ENCODE data around the gene RANBP1. TPM values are rescaled to one million over a fixed set of nuclear protein-coding genes. Genes with fewer than 3 reads are reported as not detected.

The RANBP1 gene
- total RNA-seq, 1 experiment from 2014 or later = 443 TPM

DNA sequence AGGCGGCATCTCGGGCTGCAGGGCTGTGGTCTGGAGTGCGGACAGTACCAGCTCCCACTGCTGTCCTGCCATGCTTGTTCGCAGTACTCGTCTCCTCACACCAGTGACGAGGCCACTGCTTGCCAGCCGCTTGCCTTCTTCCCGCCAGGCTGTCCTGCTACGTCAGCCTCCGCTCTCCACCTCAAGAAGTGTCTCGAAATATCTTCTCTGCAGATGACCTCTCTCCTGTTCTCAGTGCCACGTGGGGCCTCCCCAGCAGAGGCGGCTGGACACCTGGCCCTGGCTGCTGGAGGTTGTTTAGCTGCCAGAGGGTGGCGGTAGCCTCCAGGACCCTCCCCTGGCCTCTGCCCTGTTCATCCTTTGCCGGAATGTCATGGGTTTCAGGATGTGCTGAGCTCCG lies 38.0 kb downstream of the RANBP1 start:
- H3K4me1 Mint-ChIP-seq = peaks cover 6% of the 10 kb centered on the region
- DNase-seq (ENCODE audit: low spot score) (peak; percentile 42), ATAC-seq (peak; percentile 9; the same call in 1 of the 2 replicates)
- TF ChIP-seq, protein P1, sequence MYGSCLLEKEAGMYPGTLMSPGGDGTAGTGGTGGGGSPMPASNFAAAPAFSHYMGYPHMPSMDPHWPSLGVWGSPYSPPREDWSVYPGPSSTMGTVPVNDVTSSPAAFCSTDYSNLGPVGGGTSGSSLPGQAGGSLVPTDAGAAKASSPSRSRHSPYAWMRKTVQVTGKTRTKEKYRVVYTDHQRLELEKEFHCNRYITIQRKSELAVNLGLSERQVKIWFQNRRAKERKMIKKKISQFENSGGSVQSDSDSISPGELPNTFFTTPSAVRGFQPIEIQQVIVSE (CRISPR knock-in tag; IDR thresholded peaks at IDR 0.05; ENCODE audit: borderline replicate concordance) = no peak
- TF ChIP-seq, protein P2, sequence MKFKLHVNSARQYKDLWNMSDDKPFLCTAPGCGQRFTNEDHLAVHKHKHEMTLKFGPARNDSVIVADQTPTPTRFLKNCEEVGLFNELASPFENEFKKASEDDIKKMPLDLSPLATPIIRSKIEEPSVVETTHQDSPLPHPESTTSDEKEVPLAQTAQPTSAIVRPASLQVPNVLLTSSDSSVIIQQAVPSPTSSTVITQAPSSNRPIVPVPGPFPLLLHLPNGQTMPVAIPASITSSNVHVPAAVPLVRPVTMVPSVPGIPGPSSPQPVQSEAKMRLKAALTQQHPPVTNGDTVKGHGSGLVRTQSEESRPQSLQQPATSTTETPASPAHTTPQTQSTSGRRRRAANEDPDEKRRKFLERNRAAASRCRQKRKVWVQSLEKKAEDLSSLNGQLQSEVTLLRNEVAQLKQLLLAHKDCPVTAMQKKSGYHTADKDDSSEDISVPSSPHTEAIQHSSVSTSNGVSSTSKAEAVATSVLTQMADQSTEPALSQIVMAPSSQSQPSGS (CRISPR knock-in tag; IDR thresholded peaks at IDR 0.05; ENCODE audit: borderline replicate concordance, low read depth) = no peak
- TF ChIP-seq NFE2L1 (CRISPR knock-in tag; IDR thresholded peaks at IDR 0.05) (no peak), TEAD4 (CRISPR knock-in tag; IDR thresholded peaks at IDR 0.05) (no peak), TEAD1 (CRISPR knock-in tag; IDR thresholded peaks at IDR 0.05) (no peak), KAT7 (CRISPR knock-in tag; IDR thresholded peaks at IDR 0.05; ENCODE audit: borderline replicate concordance) (no peak), PRRX2 (CRISPR knock-in tag; IDR thresholded peaks at IDR 0.05) (no peak), FOXP1 (CRISPR knock-in tag; IDR thresholded peaks at IDR 0.05; ENCODE audit: borderline replicate concordance) (no peak), ZNF138 (CRISPR knock-in tag; conservative IDR thresholded peaks at IDR 0.05) (no peak), ZNF423 (CRISPR knock-in tag; IDR thresholded peaks at IDR 0.05) (no peak)
- TF ChIP-seq, protein P3, sequence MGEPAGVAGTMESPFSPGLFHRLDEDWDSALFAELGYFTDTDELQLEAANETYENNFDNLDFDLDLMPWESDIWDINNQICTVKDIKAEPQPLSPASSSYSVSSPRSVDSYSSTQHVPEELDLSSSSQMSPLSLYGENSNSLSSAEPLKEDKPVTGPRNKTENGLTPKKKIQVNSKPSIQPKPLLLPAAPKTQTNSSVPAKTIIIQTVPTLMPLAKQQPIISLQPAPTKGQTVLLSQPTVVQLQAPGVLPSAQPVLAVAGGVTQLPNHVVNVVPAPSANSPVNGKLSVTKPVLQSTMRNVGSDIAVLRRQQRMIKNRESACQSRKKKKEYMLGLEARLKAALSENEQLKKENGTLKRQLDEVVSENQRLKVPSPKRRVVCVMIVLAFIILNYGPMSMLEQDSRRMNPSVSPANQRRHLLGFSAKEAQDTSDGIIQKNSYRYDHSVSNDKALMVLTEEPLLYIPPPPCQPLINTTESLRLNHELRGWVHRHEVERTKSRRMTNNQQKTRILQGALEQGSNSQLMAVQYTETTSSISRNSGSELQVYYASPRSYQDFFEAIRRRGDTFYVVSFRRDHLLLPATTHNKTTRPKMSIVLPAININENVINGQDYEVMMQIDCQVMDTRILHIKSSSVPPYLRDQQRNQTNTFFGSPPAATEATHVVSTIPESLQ (CRISPR knock-in tag; IDR thresholded peaks at IDR 0.05) = no peak
- POLR2A ChIA-PET = no interaction called here
- CTCF ChIA-PET = interaction anchor here (0.6 to 2.9 kb wide), 20 partner anchors 9 to 264 kb away, joined by 3 to 30 read pairs (median 5); partner anchors contain the start of genes DGCR6L and ZDHHC8
- H3K27ac Mint-ChIP-seq = peak overlapping the region; percentile 73; the same call in 1 of the 2 replicates
- no peaks in the 10 kb centered on the region for H3K9me3 Mint-ChIP-seq
- no peak overlapping the region for H3K4me3 Mint-ChIP-seq
- H3K27me3 Mint-ChIP-seq (ENCODE audit: low read depth) = no peaks in the 10 kb centered on the region
- H3K36me3 Mint-ChIP-seq = no peaks in the 10 kb centered on the region

DNA sequence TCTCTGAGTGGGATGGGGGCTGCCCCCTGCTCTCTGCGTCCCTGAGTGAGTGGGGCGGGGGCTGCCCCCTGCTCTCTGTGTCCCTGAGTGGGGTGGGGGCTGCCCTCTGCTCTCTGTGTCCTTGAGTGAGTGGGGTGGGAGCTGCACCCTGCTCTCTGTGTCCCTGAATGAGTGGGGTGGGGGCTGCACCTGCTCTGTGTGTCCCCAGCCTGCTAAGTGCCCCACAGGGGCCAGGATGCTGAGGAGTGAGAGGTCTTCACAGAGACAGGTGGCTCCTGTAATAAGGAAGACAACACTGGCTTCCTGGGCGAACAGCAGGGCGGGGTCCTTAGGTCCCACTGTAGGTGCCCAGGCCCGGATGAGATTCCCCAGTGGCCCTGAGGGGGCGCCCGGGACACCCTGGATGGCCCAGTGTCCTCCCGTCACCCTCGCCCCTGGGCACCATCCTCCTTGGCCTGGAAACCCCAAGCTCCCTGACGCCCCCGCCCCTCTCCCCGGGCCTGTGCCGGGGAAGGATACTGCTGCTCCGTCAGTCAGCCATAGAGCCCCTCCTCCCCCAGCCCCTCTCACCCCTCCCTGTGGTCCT lies 38.8 kb downstream of the RANBP1 start:
- no peaks in the 10 kb centered on the region for H3K9me3 Mint-ChIP-seq
- no peaks in the 10 kb centered on the region for H3K36me3 Mint-ChIP-seq
- ChIA-PET CTCF (interaction anchor here (0.6 to 2.9 kb wide), 19 partner anchors 10 to 264 kb away, joined by 3 to 30 read pairs (median 5); partner anchors contain the start of genes DGCR6L and ZDHHC8), POLR2A (no interaction called here)
- H3K27ac Mint-ChIP-seq = no peak overlapping the region
- no peak for DNase-seq (ENCODE audit: low spot score)
- peak; percentile 10; the same call in 1 of the 2 replicates for ATAC-seq
- TF ChIP-seq NFE2L1 (CRISPR knock-in tag; IDR thresholded peaks at IDR 0.05) (no peak), GABPB1 (CRISPR knock-in tag; IDR thresholded peaks at IDR 0.05) (no peak), ZNF416 (CRISPR knock-in tag; IDR thresholded peaks at IDR 0.05) (no peak), ZNF121 (CRISPR knock-in tag; IDR thresholded peaks at IDR 0.05) (no peak), RORB (CRISPR knock-in tag; IDR thresholded peaks at IDR 0.05) (no peak), OVOL2 (CRISPR knock-in tag; IDR thresholded peaks at IDR 0.05; ENCODE audit: borderline replicate concordance) (no peak), RELA (CRISPR knock-in tag; IDR thresholded peaks at IDR 0.05; ENCODE audit: borderline replicate concordance) (no peak), NFATC4 (CRISPR knock-in tag; IDR thresholded peaks at IDR 0.05) (no peak), PRRX2 (CRISPR knock-in tag; IDR thresholded peaks at IDR 0.05) (no peak)
- TF ChIP-seq, protein P4, sequence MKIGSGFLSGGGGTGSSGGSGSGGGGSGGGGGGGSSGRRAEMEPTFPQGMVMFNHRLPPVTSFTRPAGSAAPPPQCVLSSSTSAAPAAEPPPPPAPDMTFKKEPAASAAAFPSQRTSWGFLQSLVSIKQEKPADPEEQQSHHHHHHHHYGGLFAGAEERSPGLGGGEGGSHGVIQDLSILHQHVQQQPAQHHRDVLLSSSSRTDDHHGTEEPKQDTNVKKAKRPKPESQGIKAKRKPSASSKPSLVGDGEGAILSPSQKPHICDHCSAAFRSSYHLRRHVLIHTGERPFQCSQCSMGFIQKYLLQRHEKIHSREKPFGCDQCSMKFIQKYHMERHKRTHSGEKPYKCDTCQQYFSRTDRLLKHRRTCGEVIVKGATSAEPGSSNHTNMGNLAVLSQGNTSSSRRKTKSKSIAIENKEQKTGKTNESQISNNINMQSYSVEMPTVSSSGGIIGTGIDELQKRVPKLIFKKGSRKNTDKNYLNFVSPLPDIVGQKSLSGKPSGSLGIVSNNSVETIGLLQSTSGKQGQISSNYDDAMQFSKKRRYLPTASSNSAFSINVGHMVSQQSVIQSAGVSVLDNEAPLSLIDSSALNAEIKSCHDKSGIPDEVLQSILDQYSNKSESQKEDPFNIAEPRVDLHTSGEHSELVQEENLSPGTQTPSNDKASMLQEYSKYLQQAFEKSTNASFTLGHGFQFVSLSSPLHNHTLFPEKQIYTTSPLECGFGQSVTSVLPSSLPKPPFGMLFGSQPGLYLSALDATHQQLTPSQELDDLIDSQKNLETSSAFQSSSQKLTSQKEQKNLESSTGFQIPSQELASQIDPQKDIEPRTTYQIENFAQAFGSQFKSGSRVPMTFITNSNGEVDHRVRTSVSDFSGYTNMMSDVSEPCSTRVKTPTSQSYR (CRISPR knock-in tag; IDR thresholded peaks at IDR 0.05) = no peak
- TF ChIP-seq, protein P5, sequence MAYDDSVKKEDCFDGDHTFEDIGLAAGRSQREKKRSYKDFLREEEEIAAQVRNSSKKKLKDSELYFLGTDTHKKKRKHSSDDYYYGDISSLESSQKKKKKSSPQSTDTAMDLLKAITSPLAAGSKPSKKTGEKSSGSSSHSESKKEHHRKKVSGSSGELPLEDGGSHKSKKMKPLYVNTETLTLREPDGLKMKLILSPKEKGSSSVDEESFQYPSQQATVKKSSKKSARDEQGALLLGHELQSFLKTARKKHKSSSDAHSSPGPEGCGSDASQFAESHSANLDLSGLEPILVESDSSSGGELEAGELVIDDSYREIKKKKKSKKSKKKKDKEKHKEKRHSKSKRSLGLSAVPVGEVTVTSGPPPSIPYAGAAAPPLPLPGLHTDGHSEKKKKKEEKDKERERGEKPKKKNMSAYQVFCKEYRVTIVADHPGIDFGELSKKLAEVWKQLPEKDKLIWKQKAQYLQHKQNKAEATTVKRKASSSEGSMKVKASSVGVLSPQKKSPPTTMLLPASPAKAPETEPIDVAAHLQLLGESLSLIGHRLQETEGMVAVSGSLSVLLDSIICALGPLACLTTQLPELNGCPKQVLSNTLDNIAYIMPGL (CRISPR knock-in tag; IDR thresholded peaks at IDR 0.05) = no peak
- TF ChIP-seq, protein P6, sequence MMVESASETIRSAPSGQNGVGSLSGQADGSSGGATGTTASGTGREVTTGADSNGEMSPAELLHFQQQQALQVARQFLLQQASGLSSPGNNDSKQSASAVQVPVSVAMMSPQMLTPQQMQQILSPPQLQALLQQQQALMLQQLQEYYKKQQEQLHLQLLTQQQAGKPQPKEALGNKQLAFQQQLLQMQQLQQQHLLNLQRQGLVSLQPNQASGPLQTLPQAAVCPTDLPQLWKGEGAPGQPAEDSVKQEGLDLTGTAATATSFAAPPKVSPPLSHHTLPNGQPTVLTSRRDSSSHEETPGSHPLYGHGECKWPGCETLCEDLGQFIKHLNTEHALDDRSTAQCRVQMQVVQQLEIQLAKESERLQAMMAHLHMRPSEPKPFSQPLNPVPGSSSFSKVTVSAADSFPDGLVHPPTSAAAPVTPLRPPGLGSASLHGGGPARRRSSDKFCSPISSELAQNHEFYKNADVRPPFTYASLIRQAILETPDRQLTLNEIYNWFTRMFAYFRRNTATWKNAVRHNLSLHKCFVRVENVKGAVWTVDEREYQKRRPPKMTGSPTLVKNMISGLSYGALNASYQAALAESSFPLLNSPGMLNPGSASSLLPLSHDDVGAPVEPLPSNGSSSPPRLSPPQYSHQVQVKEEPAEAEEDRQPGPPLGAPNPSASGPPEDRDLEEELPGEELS (CRISPR knock-in tag; IDR thresholded peaks at IDR 0.05) = no peak
- peaks cover 7% of the 10 kb centered on the region for H3K4me1 Mint-ChIP-seq
- H3K27me3 Mint-ChIP-seq (ENCODE audit: low read depth) = no peaks in the 10 kb centered on the region
- no peak overlapping the region for H3K4me3 Mint-ChIP-seq
